ENCODE measurements around the gene MAFG.

DNA sequence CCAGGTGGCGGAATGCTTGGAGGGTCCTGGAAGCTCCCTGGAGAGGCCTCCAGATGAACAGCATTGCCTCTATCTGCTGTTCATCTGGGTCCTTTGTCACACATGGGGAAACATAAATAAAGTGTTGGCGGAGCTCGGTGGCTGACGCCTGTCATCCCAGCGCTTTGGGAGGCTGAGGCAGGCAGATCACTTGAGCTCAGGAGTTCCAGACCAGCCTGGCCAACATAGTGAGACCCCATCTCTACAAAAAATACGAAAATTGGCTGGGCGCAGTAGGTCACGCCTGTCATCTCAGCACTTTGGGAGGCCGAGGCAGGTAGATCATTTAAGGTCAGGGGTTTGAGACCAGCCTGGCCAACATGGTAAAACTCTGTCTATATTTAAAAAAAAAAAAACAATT lies 17.3 kb upstream of the MAFG start:
- no peak for TF ChIP-seq CTCF (IDR thresholded peaks at IDR 0.05)
- TF ChIP-seq, protein P1, sequence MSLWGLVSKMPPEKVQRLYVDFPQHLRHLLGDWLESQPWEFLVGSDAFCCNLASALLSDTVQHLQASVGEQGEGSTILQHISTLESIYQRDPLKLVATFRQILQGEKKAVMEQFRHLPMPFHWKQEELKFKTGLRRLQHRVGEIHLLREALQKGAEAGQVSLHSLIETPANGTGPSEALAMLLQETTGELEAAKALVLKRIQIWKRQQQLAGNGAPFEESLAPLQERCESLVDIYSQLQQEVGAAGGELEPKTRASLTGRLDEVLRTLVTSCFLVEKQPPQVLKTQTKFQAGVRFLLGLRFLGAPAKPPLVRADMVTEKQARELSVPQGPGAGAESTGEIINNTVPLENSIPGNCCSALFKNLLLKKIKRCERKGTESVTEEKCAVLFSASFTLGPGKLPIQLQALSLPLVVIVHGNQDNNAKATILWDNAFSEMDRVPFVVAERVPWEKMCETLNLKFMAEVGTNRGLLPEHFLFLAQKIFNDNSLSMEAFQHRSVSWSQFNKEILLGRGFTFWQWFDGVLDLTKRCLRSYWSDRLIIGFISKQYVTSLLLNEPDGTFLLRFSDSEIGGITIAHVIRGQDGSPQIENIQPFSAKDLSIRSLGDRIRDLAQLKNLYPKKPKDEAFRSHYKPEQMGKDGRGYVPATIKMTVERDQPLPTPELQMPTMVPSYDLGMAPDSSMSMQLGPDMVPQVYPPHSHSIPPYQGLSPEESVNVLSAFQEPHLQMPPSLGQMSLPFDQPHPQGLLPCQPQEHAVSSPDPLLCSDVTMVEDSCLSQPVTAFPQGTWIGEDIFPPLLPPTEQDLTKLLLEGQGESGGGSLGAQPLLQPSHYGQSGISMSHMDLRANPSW (CRISPR knock-in tag; conservative IDR thresholded peaks at IDR 0.05; ENCODE audit: low read depth), result no peak
- TF ChIP-seq, protein P2, sequence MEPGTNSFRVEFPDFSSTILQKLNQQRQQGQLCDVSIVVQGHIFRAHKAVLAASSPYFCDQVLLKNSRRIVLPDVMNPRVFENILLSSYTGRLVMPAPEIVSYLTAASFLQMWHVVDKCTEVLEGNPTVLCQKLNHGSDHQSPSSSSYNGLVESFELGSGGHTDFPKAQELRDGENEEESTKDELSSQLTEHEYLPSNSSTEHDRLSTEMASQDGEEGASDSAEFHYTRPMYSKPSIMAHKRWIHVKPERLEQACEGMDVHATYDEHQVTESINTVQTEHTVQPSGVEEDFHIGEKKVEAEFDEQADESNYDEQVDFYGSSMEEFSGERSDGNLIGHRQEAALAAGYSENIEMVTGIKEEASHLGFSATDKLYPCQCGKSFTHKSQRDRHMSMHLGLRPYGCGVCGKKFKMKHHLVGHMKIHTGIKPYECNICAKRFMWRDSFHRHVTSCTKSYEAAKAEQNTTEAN (CRISPR knock-in tag; IDR thresholded peaks at IDR 0.05), result no peak
- TF ChIP-seq, protein P3, sequence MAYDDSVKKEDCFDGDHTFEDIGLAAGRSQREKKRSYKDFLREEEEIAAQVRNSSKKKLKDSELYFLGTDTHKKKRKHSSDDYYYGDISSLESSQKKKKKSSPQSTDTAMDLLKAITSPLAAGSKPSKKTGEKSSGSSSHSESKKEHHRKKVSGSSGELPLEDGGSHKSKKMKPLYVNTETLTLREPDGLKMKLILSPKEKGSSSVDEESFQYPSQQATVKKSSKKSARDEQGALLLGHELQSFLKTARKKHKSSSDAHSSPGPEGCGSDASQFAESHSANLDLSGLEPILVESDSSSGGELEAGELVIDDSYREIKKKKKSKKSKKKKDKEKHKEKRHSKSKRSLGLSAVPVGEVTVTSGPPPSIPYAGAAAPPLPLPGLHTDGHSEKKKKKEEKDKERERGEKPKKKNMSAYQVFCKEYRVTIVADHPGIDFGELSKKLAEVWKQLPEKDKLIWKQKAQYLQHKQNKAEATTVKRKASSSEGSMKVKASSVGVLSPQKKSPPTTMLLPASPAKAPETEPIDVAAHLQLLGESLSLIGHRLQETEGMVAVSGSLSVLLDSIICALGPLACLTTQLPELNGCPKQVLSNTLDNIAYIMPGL (CRISPR knock-in tag; IDR thresholded peaks at IDR 0.05), result no peak
- TF ChIP-seq FOXK1 (CRISPR knock-in tag; IDR thresholded peaks at IDR 0.05), result no peak
- no peak for TF ChIP-seq CBFB (CRISPR knock-in tag; IDR thresholded peaks at IDR 0.05; ENCODE audit: low read depth)

All from WTC11 (cell line).